ENCODE data around the gene CD2.

DNA sequence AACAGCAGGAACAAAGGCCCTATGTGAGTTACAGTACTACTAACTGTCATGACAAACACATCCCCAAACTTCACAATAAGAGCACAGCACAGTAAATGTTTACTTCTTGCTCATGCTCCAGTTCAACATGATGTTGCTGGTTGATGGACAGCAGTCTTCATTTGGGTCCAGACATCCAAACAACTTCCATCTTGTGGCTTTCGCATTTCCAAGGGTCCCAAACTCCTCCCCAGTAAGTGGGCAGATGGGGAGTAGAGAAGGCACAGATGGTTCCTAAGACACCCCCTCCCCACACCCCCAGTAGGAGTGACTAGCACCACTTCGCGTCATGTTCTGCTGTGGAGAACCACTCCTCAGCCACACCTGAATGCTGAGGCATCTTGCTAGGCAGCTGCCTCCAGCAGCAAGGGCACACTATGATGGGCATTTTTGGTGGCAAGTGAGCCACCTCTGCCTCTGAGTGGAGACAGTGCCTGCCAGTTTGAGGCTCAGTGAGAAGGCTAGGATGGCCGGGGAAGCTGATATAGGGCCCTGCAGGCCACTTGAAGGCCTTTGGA is 32.7 kb upstream of the CD2 start:
- TF ChIP-seq, protein P1, sequence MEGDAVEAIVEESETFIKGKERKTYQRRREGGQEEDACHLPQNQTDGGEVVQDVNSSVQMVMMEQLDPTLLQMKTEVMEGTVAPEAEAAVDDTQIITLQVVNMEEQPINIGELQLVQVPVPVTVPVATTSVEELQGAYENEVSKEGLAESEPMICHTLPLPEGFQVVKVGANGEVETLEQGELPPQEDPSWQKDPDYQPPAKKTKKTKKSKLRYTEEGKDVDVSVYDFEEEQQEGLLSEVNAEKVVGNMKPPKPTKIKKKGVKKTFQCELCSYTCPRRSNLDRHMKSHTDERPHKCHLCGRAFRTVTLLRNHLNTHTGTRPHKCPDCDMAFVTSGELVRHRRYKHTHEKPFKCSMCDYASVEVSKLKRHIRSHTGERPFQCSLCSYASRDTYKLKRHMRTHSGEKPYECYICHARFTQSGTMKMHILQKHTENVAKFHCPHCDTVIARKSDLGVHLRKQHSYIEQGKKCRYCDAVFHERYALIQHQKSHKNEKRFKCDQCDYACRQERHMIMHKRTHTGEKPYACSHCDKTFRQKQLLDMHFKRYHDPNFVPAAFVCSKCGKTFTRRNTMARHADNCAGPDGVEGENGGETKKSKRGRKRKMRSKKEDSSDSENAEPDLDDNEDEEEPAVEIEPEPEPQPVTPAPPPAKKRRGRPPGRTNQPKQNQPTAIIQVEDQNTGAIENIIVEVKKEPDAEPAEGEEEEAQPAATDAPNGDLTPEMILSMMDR (conservative IDR thresholded peaks at IDR 0.05 in 1 of 2, IDR thresholded peaks at IDR 0.05 in 1 of 2; ENCODE audit: low read depth in 1 of 2, low read length in 2 of 2): no peak
- no peak for TF ChIP-seq EZH2 (IDR thresholded peaks at IDR 0.05; ENCODE audit: low read length, missing control alignments)

Measured in fibroblast of lung (primary cell).